K562 (cell line): ENCODE measurements around the gene TBC1D2.

Experiments
- CEBPG ChIP-seq, 3 experiments: fragments of 200-800 bp in 1 of 3; sonication (Bioruptor generic) in 1 of 3; sonication (generic) in 1 of 3; formaldehyde crosslinking in 1 of 3; IDR thresholded peaks in 2 of 3; conservative IDR thresholded peaks in 1 of 3; 2 replicates each; pipeline versions ENCODE4 v1.6.1 to v1.8.0; 2016 to 2022; ENCODE audit warnings: missing compliant biosample characterization in 2 of 3, missing genetic modification characterization in 2 of 3, mild to moderate bottlenecking in 1 of 3, missing genetic modification reagents in 1 of 3
- MTF1 ChIP-seq: fragments of 250-450 bp; sonication (Bioruptor Pico); IDR thresholded peaks from 2 replicates; pipeline ENCODE4 v1.9.0; 2021; ENCODE audit warnings: moderate library complexity, mild to moderate bottlenecking, inconsistent platforms, borderline replicate concordance

- no peak for TF ChIP-seq CEBPG (CRISPR knock-in tag; IDR thresholded peaks at IDR 0.05)
- TF ChIP-seq CEBPG (tag; conservative IDR thresholded peaks at IDR 0.05 in 1 of 2, IDR thresholded peaks at IDR 0.05 in 1 of 2): no peak
- no peak for TF ChIP-seq MTF1 (CRISPR knock-in tag)
Measured at GRCh38 chr9:98195671-98196070, 59.8 kb downstream of the TBC1D2 start.
